Transverse colon (tissue), 4 donors: Measurements from ENCODE around the gene VPS8. TPM values are rescaled to one million over a fixed set of nuclear protein-coding genes. Genes with fewer than 3 reads are reported as not detected.
A peak's percentile ranks its signal among the peaks of the same experiment; 100 is the strongest.

Source experiments
- DNase-seq: peaks from one replicate; pipeline ENCODE4 v3.0.0-alpha.2; 2019
- H3K27ac ChIP-seq, 4 donors: fragments of 200-600 bp; sonication (generic); 2 replicates each; pipeline ENCODE4 v1.5.1; 2016 to 2018; ENCODE audit warnings: inconsistent platforms in 4 of 4
- H3K27me3 ChIP-seq: fragments of 200-600 bp; sonication (generic); 2 replicates; pipeline ENCODE4 v1.5.1; 2017; ENCODE audit warnings: inconsistent platforms
- H3K36me3 ChIP-seq, 4 donors: fragments of 200-600 bp; sonication (generic); 2 replicates each; pipeline ENCODE4 v1.5.1; 2017 to 2019; ENCODE audit warnings: inconsistent platforms in 4 of 4
- H3K4me1 ChIP-seq, 4 donors: fragments of 200-600 bp; sonication (generic); 2 replicates each; pipeline ENCODE4 v1.5.1; 2017 to 2020; ENCODE audit warnings: inconsistent platforms in 4 of 4
- H3K4me3 ChIP-seq, 4 donors: fragments of 200-600 bp; sonication (generic); 1 replicate in 1 of 4; 2 replicates in 3 of 4; pipeline versions ENCODE4 v1.5.1 to v1.6.1; 2017 to 2019; ENCODE audit warnings: inconsistent platforms in 4 of 4
- H3K9me3 ChIP-seq, 2 donors: fragments of 200-600 bp; sonication (generic); 2 replicates each; pipeline ENCODE4 v1.5.1; 2017 to 2019; ENCODE audit warnings: inconsistent platforms in 2 of 2
- EP300 ChIP-seq: sonication (generic); formaldehyde crosslinking; IDR thresholded peaks from one replicate; pipeline ENCODE4 v1.6.1; 2017; ENCODE audit warnings: antibody characterized with exemption, low read depth
- POLR2A ChIP-seq: fragments of 450-650 bp; IDR thresholded peaks from one replicate; pipeline ENCODE4 v1.6.1; 2016; ENCODE audit warnings: antibody characterized with exemption, mild to moderate bottlenecking, moderate library complexity
- POLR2AphosphoS5 ChIP-seq, 3 donors: sonication (generic); formaldehyde crosslinking; IDR thresholded peaks; one replicate each; pipeline ENCODE4 v1.6.1; 2016; ENCODE audit warnings: antibody characterized with exemption in 3 of 3
- WGBS, 2 donors: methylation state at CpG; one replicate each; pipeline ENCODE4 v1.1.5; 2018; ENCODE audit warnings: low coverage in 1 of 2; 5-methylcytosine and 5-hydroxymethylcytosine counted together
- in situ Hi-C, 4 donors: fragments of 200-750 bp; cut with MboI; loops; one replicate each; pipeline versions ENCODE4 v1.15.0 to v1.15.1; 2017; ENCODE audit warnings: low sequenced_read_pairs in 3 of 4, low pct_ligation_motif_present in 1 of 4, low pct_unique_long_range_greater_than_20kb in 1 of 4
- intact Hi-C: fragments of 100-400 bp; cut with DNase I; formaldehyde crosslinking; loops from one replicate; pipeline ENCODE4 v1.15.1; 2023; ENCODE audit warnings: low total_unique reads
- total RNA-seq, 4 donors: library from RNA; depleted of rRNA; stranded (reverse); fragments of >200 nt; gene quantifications; one replicate each; pipeline ENCODE4 v1.1.0, GENCODE V29; 2016
- TF ChIP-seq, protein P1 (sequence below), 5 experiments: fragments of 200-600 bp in 3 of 5; fragments of 450-650 bp in 2 of 5; sonication (generic) in 3 of 5; IDR thresholded peaks; 1 replicate in 2 of 5; 2 replicates in 3 of 5; pipeline ENCODE4 v1.5.1; 2016 to 2017; ENCODE audit warnings: antibody characterized with exemption in 5 of 5, inconsistent platforms in 3 of 5, mild to moderate bottlenecking in 2 of 5, moderate library complexity in 1 of 5

The VPS8 gene
- total RNA-seq, 4 donors from 2014 or later: 35.8 to 115 (median 70.3) TPM

DNA sequence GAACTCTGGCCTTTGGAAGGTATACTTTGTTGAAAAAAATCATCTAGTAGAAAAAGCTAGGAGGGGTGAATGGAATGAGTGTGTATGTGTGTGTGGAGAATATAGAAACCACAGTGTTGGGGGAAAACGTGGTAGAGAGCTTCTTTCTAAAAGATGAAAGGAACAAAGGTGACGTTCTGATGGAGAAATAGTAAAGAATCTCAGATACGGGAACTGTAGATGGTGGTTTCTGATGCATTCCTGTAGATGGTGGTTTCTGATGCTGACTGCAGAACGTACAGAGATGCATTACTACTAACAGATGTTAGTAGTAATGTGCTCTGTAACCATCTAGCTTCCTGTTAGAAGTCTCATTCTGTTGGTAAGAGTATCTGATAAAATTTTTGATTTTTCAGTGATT, 60.2 kb downstream of the VPS8 start:
- intact Hi-C loops: no loop called here
- no peaks in the 10 kb centered on the region for H3K27me3 ChIP-seq
- in situ Hi-C loops: loop anchor here in 1 of 4 donors (10.0 kb wide), 1 partner anchor 313 kb away; no protein-coding TSS in a partner anchor
- DNase-seq: no peak
- no peaks in the 10 kb centered on the region for H3K4me1 ChIP-seq
- WGBS, 2 donors: 60 to 62% methylated on average over 4 of the region's 4 CpGs
- no peak overlapping the region for H3K4me3 ChIP-seq
- H3K36me3 ChIP-seq: peaks cover 0 to 29% (median 8%) of the 10 kb centered on the region in 4 donors
- TF ChIP-seq POLR2A: no peak
- TF ChIP-seq, protein P1, sequence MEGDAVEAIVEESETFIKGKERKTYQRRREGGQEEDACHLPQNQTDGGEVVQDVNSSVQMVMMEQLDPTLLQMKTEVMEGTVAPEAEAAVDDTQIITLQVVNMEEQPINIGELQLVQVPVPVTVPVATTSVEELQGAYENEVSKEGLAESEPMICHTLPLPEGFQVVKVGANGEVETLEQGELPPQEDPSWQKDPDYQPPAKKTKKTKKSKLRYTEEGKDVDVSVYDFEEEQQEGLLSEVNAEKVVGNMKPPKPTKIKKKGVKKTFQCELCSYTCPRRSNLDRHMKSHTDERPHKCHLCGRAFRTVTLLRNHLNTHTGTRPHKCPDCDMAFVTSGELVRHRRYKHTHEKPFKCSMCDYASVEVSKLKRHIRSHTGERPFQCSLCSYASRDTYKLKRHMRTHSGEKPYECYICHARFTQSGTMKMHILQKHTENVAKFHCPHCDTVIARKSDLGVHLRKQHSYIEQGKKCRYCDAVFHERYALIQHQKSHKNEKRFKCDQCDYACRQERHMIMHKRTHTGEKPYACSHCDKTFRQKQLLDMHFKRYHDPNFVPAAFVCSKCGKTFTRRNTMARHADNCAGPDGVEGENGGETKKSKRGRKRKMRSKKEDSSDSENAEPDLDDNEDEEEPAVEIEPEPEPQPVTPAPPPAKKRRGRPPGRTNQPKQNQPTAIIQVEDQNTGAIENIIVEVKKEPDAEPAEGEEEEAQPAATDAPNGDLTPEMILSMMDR (IDR thresholded peaks at IDR 0.05): no peak
- no peak for TF ChIP-seq EP300
- no peak for TF ChIP-seq POLR2AphosphoS5 (IDR thresholded peaks at IDR 0.05)
- H3K27ac ChIP-seq: no peak overlapping the region
- H3K9me3 ChIP-seq: no peaks in the 10 kb centered on the region

DNA sequence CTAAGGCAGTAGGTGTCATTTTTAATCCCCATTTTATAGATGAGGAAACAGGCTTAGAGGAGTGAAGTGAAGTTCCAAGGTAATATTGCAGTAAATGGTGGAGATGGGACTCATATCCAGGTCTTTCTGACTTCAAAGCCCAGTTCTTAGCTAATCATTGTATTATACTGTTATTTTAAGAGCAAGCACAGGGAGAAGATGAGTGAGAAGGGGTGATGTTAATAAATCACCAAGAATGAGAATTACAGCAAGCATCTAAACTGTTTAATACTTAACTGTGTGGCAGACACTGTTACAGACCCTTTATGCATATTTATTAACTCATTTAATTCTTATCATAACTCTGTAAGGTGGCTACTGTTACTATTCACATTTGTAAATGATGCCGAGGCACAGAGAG, 61.2 kb downstream of the VPS8 start:
- Histone ChIP-seq H3K27ac (no peak overlapping the region), H3K36me3 (peaks cover 0 to 29% (median 8%) of the 10 kb centered on the region in 4 donors), H3K27me3 (no peaks in the 10 kb centered on the region), H3K4me1 (no peaks in the 10 kb centered on the region), H3K9me3 (no peaks in the 10 kb centered on the region), H3K4me3 (no peak overlapping the region)
- intact Hi-C loops (no loop called here), in situ Hi-C loops (loop anchor here in 1 of 4 donors (10.0 kb wide), 1 partner anchor 312 kb away; no protein-coding TSS in a partner anchor)
- DNase-seq: no peak
- 86 to 88% methylated on average over 1 of the region's 1 CpG for WGBS, 2 donors
- TF ChIP-seq POLR2A: no peak
- no peak for TF ChIP-seq EP300
- no peak for TF ChIP-seq POLR2AphosphoS5 (IDR thresholded peaks at IDR 0.05)
- TF ChIP-seq, protein P1 (IDR thresholded peaks at IDR 0.05): no peak

DNA sequence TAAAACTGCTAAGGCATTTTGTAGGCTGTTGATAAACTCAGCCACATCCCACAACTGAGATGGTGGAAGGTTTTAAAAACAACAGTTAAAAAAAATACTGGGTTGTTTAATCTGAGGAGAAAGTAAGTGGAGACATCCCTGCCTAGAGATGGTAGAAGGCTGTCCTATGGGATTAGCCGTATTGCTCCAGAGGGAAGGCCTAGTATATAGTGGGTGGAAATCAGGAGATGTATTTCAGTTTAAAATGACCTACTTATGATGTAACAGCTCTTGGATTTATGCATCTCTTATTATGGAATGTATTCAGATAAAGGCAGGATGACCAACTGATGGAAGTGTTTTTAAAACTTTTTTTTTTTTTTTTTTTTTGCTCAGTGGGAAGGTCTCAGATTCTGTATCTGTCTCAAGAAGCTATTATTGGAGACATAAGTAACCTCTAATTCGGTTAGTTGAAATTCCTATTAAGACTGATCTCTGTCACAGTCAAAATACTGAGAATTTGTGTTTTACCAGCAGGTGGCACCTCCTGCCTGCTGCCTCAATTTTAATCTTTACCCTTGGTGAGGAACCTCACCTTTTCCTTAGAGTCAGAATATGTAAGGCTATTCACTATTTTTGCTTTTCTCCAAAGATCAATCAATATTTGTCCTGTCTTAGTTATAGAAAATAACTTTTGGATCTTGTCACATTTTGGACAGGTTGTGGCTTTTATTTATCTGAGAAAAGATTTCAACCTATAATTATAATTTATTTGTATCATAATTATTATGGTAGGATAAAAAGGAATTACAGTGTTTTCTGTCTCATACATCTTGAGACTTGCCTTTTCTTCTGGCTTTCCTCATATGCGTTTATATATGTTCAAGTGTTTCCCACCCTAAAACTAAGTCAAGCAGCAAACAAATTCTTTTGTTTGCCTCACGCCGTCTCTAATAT, 63.0 kb downstream of the VPS8 start:
- in situ Hi-C loops: loop anchor here (10.0 to 25.0 kb wide), 2 partner anchors 310 to 312 kb away; no protein-coding TSS in a partner anchor
- intact Hi-C loops: no loop called here
- TF ChIP-seq EP300 (no peak), POLR2A (no peak), POLR2AphosphoS5 (IDR thresholded peaks at IDR 0.05) (no peak)
- TF ChIP-seq, protein P1 (IDR thresholded peaks at IDR 0.05): peak; percentile 48 to 67 (median 56)
- no peaks in the 10 kb centered on the region for H3K9me3 ChIP-seq
- no peak overlapping the region for H3K27ac ChIP-seq
- 71 to 78% methylated on average over 5 of the region's 5 CpGs for WGBS, 2 donors
- no peaks in the 10 kb centered on the region for H3K4me1 ChIP-seq
- DNase-seq: peak; percentile 11
- no peaks in the 10 kb centered on the region for H3K27me3 ChIP-seq
- peaks cover 0 to 15% (median 0%) of the 10 kb centered on the region in 4 donors for H3K36me3 ChIP-seq
- no peak overlapping the region for H3K4me3 ChIP-seq

DNA sequence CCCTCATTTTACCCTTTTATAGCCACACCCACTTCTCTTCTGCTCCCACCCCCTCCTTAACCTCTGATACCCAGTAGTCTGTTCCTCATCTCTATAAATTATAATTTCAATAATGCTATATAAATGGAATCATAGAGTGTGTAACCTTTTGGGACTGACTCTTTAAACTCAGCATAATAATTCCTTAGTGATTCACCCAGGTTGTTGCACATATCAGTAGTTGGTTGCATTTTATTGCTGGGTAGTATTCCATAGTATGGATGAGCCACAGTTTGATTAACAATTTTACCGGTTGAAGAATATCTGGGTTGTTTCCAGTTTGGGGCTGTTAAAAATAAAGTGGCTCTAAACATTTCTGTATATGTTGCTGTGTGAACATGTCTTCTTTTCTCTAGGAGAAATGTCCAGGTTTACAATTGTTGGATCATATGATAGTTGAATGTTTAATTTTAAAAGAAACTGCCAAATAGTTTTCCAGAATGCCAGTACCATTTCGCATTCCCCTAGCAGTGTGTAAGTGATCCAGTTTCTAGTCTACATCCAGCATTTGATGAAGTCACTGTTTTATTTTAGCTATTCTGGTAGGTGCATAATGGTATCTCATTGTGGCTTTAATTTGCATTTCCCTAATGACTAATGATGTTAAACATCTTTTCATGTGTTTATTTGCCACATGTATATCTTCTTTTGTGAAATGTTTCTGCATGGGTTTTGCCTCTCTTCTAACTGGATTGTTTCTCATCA, 68.5 kb downstream of the VPS8 start:
- Histone ChIP-seq H3K27ac (no peak overlapping the region), H3K27me3 (no peaks in the 10 kb centered on the region), H3K36me3 (peaks cover 0 to 10% (median 0%) of the 10 kb centered on the region in 4 donors), H3K4me1 (no peaks in the 10 kb centered on the region), H3K9me3 (no peaks in the 10 kb centered on the region), H3K4me3 (no peak overlapping the region)
- TF ChIP-seq EP300: no peak
- no peak for TF ChIP-seq POLR2A
- TF ChIP-seq, protein P1 (IDR thresholded peaks at IDR 0.05): no peak
- TF ChIP-seq POLR2AphosphoS5 (IDR thresholded peaks at IDR 0.05): no peak
- no peak for DNase-seq
- intact Hi-C loops: no loop called here
- in situ Hi-C loops: loop anchor here in 3 of 4 donors (25.0 kb wide), 1 partner anchor 307 kb away; no protein-coding TSS in a partner anchor
- WGBS, 2 donors: 74 to 77% methylated on average over 2 of the region's 2 CpGs
